Bronchial epithelial cell (primary cell): Measurements from ENCODE around the gene MDM4. TPM values are rescaled to one million over a fixed set of nuclear protein-coding genes. Genes with fewer than 3 reads are reported as not detected.
A peak's percentile ranks its signal among the peaks of the same experiment; 100 is the strongest.
"Not testable (repeated sequence)": the region's sequence is repeated elsewhere in the genome, so short reads cannot be mapped to it uniquely, and the experiment has no call there.

Experiments
- DNase-seq: peaks from one replicate; pipeline ENCODE4 v3.0.0-alpha.2; 2010; ENCODE audit warnings: low read depth
- FAIRE-seq: peaks from 2 replicates; lab custom pipeline; 2011; peaks lifted over from hg19 to GRCh38; lab: Jason Lieb, UNC
- H3K27me3 ChIP-seq: 2 replicates; pipeline ENCODE4 v1.5.1; 2011; ENCODE audit warnings: low read length; ENCODE audit not compliant: control insufficient read depth, insufficient read depth
- H3K36me3 ChIP-seq: 2 replicates; pipeline ENCODE4 v1.5.1; 2011; ENCODE audit warnings: low read length; ENCODE audit not compliant: control insufficient read depth, insufficient read depth
- H3K4me3 ChIP-seq: 2 replicates; pipeline ENCODE4 v1.5.1; 2011; ENCODE audit warnings: mild to moderate bottlenecking, low read depth, low read length, control low read depth
- total RNA-seq: library from RNA; depleted of rRNA; stranded (reverse); fragments of >200 nt; gene quantifications from 2 replicates; pipeline ENCODE4 v1.2.1, GENCODE V29; 2014
- TF ChIP-seq, protein P1 (sequence below): IDR thresholded peaks from 2 replicates; pipeline ENCODE4 v1.5.1; 2011; ENCODE audit warnings: mild to moderate bottlenecking, moderate library complexity, low read length, control low read depth, inconsistent platforms; ENCODE audit not compliant: insufficient read depth, severe bottlenecking

MDM4 gene
- total RNA-seq, 1 donor from 2014 or later = 23.4 TPM

DNA sequence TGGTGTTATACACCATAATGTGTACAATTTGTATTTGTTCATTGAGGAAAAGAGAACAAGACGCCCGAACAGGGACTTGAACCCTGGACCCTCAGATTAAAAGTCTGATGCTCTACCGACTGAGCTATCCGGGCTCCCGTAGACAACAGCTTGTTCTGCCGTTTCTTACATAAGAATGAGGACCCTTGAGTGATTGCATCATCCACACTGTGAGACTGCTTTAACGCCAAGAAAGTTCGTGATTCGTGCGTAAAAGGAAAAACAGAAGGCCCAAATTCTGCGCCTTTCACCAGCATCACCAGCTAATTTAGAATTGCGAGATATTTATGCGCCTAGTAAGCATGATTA is 9.3 kb upstream of the MDM4 start:
- Histone ChIP-seq H3K4me3 (peak overlapping the region; percentile 42), H3K27me3 (no peaks in the 10 kb centered on the region), H3K36me3 (no peaks in the 10 kb centered on the region)
- TF ChIP-seq, protein P1, sequence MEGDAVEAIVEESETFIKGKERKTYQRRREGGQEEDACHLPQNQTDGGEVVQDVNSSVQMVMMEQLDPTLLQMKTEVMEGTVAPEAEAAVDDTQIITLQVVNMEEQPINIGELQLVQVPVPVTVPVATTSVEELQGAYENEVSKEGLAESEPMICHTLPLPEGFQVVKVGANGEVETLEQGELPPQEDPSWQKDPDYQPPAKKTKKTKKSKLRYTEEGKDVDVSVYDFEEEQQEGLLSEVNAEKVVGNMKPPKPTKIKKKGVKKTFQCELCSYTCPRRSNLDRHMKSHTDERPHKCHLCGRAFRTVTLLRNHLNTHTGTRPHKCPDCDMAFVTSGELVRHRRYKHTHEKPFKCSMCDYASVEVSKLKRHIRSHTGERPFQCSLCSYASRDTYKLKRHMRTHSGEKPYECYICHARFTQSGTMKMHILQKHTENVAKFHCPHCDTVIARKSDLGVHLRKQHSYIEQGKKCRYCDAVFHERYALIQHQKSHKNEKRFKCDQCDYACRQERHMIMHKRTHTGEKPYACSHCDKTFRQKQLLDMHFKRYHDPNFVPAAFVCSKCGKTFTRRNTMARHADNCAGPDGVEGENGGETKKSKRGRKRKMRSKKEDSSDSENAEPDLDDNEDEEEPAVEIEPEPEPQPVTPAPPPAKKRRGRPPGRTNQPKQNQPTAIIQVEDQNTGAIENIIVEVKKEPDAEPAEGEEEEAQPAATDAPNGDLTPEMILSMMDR = no peak
- no peak for FAIRE-seq
- peak; percentile 84 for DNase-seq

GRCh38 chr1:204507317-204508105 is 8.7 kb upstream of the MDM4 start:
- DNase-seq = peak; percentile 15
- no peak for FAIRE-seq
- Histone ChIP-seq H3K36me3 (no peaks in the 10 kb centered on the region), H3K4me3 (peak overlapping the region; percentile 42), H3K27me3 (no peaks in the 10 kb centered on the region)
- TF ChIP-seq, protein P1 = no peak

DNA sequence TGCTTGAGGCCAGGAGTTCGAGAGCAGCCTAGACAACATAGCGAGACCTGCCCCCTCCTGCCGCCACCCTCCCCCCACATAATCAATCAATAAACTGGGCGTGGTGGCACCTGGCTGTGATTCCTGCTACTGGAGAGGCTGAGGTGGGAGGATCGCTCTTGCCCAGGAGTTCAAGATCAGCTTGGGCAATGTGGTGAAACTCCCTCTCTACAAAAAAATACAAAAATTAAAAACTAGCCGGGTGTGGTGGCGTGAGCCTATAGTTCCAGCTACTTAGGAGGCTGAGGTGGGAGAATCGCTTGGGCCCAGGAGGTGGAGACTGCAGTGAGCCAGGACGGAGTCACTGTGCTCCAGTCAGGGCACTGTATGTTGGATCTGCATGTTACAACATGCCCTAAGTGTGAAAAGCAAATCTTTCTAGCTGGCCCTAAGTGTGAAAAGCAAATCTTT is 7.0 kb upstream of the MDM4 start:
- TF ChIP-seq, protein P1 = no peak
- FAIRE-seq = no peak
- H3K27me3 ChIP-seq = no peaks in the 10 kb centered on the region
- H3K4me3 ChIP-seq = no peak overlapping the region
- no peaks in the 10 kb centered on the region for H3K36me3 ChIP-seq
- DNase-seq = peak; percentile 81

GRCh38 chr1:204511366-204511765 is 4.8 kb upstream of the MDM4 start:
- H3K4me3 ChIP-seq = no peak overlapping the region
- FAIRE-seq (no peak), DNase-seq (no peak)
- TF ChIP-seq, protein P1 = no peak
- H3K36me3 ChIP-seq = no peaks in the 10 kb centered on the region
- H3K27me3 ChIP-seq = no peaks in the 10 kb centered on the region

DNA sequence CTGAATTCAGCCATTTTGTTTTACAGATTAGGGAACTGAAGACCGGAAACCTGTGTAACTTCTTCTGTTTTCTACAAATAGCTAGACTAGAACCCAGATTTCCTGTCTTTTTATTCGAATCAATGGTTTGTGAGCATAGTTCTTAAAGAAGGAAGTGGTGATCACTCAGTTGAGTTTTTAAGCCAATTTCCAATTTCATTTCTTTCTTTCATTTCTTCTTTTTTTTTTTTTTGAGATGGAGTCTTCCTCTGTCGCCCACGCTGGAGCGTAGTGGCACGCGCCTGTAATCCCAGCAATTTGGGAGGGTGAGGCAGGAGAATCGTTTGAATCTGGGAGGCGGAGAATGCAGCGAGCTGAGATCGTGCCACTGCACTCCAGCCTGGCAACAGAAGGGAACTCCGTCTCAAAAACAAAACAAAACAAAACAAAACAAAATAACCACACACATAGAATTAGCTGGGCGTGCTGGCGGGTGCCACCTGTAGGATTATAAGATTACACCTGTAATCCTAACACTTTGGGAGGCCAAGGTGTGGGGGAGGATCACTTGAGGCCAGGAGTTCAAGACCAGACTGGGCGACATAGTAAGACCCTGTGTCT is 3.0 kb upstream of the MDM4 start:
- no peak for DNase-seq
- no peak for FAIRE-seq
- TF ChIP-seq, protein P1 = no peak
- H3K27me3 ChIP-seq = no peaks in the 10 kb centered on the region
- H3K36me3 ChIP-seq = peaks cover 5% of the 10 kb centered on the region
- H3K4me3 ChIP-seq = no peak overlapping the region

- Histone ChIP-seq H3K27me3 (no peaks in the 10 kb centered on the region), H3K36me3 (peaks cover 10% of the 10 kb centered on the region), H3K4me3 (no peak overlapping the region)
- DNase-seq (no peak), FAIRE-seq (no peak)
- TF ChIP-seq, protein P1 = no peak
Measured at GRCh38 chr1:204514828-204515227, 1.4 kb upstream of the MDM4 start.

DNA sequence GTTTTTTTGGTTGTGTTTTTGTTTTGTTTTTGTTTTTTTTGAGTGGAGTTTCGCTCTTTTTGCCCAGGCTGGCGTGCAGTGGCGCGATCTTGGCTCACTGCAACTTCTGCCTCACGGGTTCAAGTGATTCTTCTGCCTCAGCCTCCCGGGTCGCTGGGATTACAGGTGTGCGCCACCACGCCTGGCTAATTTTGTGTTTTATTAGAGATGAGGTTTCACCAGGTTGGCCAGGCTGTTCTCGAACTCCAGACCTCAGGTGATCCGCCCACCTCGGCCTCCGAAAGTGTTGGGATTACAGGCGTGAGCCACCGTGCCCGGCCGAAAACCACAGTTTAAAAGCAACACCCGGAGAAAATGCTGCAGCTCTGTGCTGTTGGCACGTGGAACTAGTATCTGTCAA is 1.2 kb downstream of the MDM4 start:
- not testable (repeated sequence) for H3K27me3 ChIP-seq, DNase-seq, H3K4me3 ChIP-seq, FAIRE-seq
- peaks cover 11% of the 10 kb centered on the region for H3K36me3 ChIP-seq
